ENCODE data around the gene TRIM72.
"Not testable (repeated sequence)": the region's sequence is repeated elsewhere in the genome, so short reads cannot be mapped to it uniquely, and the experiment has no call there.

TRIM72 gene

DNA sequence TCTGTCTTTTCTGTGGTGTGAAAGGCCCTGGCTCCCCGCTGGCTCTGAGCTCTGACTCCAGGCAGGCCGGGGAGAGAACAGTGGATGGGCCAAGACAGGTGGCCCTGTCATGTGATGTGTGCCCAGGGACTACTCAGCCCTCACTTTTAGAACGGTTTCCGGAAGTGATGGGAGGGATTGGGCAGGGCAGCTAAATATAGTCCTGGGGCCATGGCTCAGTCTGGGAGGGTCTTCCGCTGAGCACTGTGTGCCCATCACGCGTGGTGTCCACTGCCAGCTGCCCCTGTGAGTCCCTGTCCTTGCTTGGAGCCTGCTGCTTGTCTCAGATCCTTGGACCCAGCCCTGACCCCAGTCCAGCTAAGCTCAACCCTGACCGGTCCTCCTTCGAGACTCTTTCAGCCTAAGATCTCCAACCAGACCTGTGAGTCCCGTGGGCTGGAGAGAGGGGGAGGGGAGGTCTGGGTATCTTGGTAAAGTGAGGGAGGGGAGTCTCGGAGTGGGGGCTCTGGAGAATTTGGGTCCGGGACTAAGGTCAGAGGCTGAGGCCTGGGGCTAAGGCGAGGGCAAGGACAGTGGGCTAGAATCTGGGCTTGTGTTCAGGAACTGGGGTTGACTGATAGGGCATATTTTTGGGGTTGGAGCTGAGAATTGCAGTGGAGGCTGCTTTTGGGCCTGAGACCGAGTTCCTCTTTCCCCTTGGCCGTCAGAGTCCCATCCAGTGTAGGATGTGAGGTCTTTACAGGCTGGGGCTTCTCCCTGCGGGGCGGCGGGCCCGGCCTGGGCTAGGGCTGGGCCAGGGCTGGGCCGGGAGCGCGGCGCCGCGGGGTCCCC lies at the start of gene TRIM72:
TRIM72 (plus strand) TSS at position 243 of the 831 bp plus-strand sequence. CDS start 620 bp downstream, outside the sequence.
- Histone ChIP-seq H3F3A (ENCODE audit: low read depth) (no peaks in the 10 kb centered on the region), H2AFZ (ENCODE audit: low read length) (0 out of 2 replicates have a peak within 1 kb of the TSS, but pooled peaks have one; percentile 41), H3K27me3 (ENCODE audit: insufficient read depth, low read length, poor library complexity, severe bottlenecking) (no peaks in the 10 kb centered on the region), H3K9me3 (ENCODE audit: insufficient read depth, low read depth, low read length) (no peaks in the 10 kb centered on the region), H3K4me1 (ENCODE audit: insufficient read depth, low read length, poor library complexity, severe bottlenecking) (no peaks in the 10 kb centered on the region), H3K79me2 (ENCODE audit: insufficient read depth, low read length) (no peaks in the 10 kb centered on the region), H3K9ac (ENCODE audit: low read depth, low read length, poor library complexity, severe bottlenecking) (no peak within 1 kb of the TSS), H3K36me3 (ENCODE audit: insufficient read depth, low read length) (no peaks in the 10 kb centered on the region), H4K20me1 (ENCODE audit: insufficient read depth, low read length, poor library complexity, severe bottlenecking) (no peaks in the 10 kb centered on the region), H3K4me2 (ENCODE audit: low read depth, low read length, poor library complexity, severe bottlenecking) (no peak within 1 kb of the TSS), H3K4me3 (ENCODE audit: low read length, poor library complexity, severe bottlenecking) (no peak within 1 kb of the TSS), H3K9me2 (replicated peaks; ENCODE audit: low read depth, low read length) (no peaks in the 10 kb centered on the region)
- no peak for TF ChIP-seq EZH2phosphoT487 (IDR thresholded peaks at IDR 0.05; ENCODE audit: borderline replicate concordance)
- TF ChIP-seq, protein P1, sequence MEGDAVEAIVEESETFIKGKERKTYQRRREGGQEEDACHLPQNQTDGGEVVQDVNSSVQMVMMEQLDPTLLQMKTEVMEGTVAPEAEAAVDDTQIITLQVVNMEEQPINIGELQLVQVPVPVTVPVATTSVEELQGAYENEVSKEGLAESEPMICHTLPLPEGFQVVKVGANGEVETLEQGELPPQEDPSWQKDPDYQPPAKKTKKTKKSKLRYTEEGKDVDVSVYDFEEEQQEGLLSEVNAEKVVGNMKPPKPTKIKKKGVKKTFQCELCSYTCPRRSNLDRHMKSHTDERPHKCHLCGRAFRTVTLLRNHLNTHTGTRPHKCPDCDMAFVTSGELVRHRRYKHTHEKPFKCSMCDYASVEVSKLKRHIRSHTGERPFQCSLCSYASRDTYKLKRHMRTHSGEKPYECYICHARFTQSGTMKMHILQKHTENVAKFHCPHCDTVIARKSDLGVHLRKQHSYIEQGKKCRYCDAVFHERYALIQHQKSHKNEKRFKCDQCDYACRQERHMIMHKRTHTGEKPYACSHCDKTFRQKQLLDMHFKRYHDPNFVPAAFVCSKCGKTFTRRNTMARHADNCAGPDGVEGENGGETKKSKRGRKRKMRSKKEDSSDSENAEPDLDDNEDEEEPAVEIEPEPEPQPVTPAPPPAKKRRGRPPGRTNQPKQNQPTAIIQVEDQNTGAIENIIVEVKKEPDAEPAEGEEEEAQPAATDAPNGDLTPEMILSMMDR (conservative IDR thresholded peaks at IDR 0.05; ENCODE audit: low read length): no peak

GRCh38 chr16:31167315-31167714 lies 46.6 kb upstream of the TRIM72 start:
- Histone ChIP-seq H4K20me1 (ENCODE audit: insufficient read depth, low read length, poor library complexity, severe bottlenecking) (no peaks in the 10 kb centered on the region), H3K4me3 (ENCODE audit: low read length, poor library complexity, severe bottlenecking) (no peak overlapping the region), H3K27me3 (ENCODE audit: insufficient read depth, low read length, poor library complexity, severe bottlenecking) (no peaks in the 10 kb centered on the region), H3K79me2 (ENCODE audit: insufficient read depth, low read length) (no peaks in the 10 kb centered on the region), H3K9me2 (replicated peaks; ENCODE audit: low read depth, low read length) (no peaks in the 10 kb centered on the region), H3K4me2 (ENCODE audit: low read depth, low read length, poor library complexity, severe bottlenecking) (no peak overlapping the region), H3K9ac (ENCODE audit: low read depth, low read length, poor library complexity, severe bottlenecking) (no peak overlapping the region), H3K9me3 (ENCODE audit: insufficient read depth, low read depth, low read length) (no peaks in the 10 kb centered on the region), H3F3A (ENCODE audit: low read depth) (no peaks in the 10 kb centered on the region), H2AFZ (ENCODE audit: low read length) (no peak overlapping the region), H3K4me1 (ENCODE audit: insufficient read depth, low read length, poor library complexity, severe bottlenecking) (peaks cover 3% of the 10 kb centered on the region), H3K36me3 (ENCODE audit: insufficient read depth, low read length) (no peaks in the 10 kb centered on the region)
- TF ChIP-seq, protein P1 (conservative IDR thresholded peaks at IDR 0.05; ENCODE audit: low read length): no peak
- no peak for TF ChIP-seq EZH2phosphoT487 (IDR thresholded peaks at IDR 0.05; ENCODE audit: borderline replicate concordance)

DNA sequence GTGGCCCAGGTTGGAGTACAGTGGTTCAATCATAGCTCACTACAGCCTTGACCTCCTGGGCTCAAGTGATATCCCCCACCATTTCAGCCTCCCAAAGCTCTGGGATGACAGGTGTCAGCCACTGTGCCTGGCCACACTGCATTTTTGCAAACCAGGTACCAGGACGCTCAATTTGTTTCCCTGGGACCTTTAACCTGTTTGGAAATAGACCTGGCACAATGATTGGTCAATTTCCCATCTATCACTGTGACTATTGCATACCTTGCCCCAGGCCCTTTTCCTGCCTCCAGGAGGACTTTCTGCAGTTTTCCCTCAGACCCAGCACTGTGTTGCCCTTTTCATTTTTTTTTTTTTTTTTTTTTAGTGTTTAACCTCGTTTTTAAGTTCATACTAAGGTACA lies 45.1 kb upstream of the TRIM72 start:
- Histone ChIP-seq H3K27me3 (ENCODE audit: insufficient read depth, low read length, poor library complexity, severe bottlenecking) (no peaks in the 10 kb centered on the region), H3K79me2 (ENCODE audit: insufficient read depth, low read length) (no peaks in the 10 kb centered on the region), H3K4me3 (ENCODE audit: low read length, poor library complexity, severe bottlenecking) (no peak overlapping the region), H3K9ac (ENCODE audit: low read depth, low read length, poor library complexity, severe bottlenecking) (no peak overlapping the region), H3K9me2 (replicated peaks; ENCODE audit: low read depth, low read length) (no peaks in the 10 kb centered on the region), H3K4me1 (ENCODE audit: insufficient read depth, low read length, poor library complexity, severe bottlenecking) (peaks cover 3% of the 10 kb centered on the region), H3K4me2 (ENCODE audit: low read depth, low read length, poor library complexity, severe bottlenecking) (no peak overlapping the region), H3K9me3 (ENCODE audit: insufficient read depth, low read depth, low read length) (no peaks in the 10 kb centered on the region), H4K20me1 (ENCODE audit: insufficient read depth, low read length, poor library complexity, severe bottlenecking) (no peaks in the 10 kb centered on the region), H3K36me3 (ENCODE audit: insufficient read depth, low read length) (no peaks in the 10 kb centered on the region), H3F3A (ENCODE audit: low read depth) (no peaks in the 10 kb centered on the region), H2AFZ (ENCODE audit: low read length) (no peak overlapping the region)
- TF ChIP-seq EZH2phosphoT487 (IDR thresholded peaks at IDR 0.05; ENCODE audit: borderline replicate concordance): no peak
- TF ChIP-seq, protein P1 (conservative IDR thresholded peaks at IDR 0.05; ENCODE audit: low read length): no peak

- not testable (repeated sequence) for H3K9me3 ChIP-seq (ENCODE audit: insufficient read depth, low read depth, low read length); H3K4me2 ChIP-seq (ENCODE audit: low read depth, low read length, poor library complexity, severe bottlenecking); H3K9ac ChIP-seq (ENCODE audit: low read depth, low read length, poor library complexity, severe bottlenecking); H3K79me2 ChIP-seq (ENCODE audit: insufficient read depth, low read length); H3K4me3 ChIP-seq (ENCODE audit: low read length, poor library complexity, severe bottlenecking); H3K9me2 ChIP-seq (replicated peaks; ENCODE audit: low read depth, low read length); H3K36me3 ChIP-seq (ENCODE audit: insufficient read depth, low read length); H3F3A ChIP-seq (ENCODE audit: low read depth); H3K4me1 ChIP-seq (ENCODE audit: insufficient read depth, low read length, poor library complexity, severe bottlenecking); H3K27me3 ChIP-seq (ENCODE audit: insufficient read depth, low read length, poor library complexity, severe bottlenecking); H4K20me1 ChIP-seq (ENCODE audit: insufficient read depth, low read length, poor library complexity, severe bottlenecking)
- H2AFZ ChIP-seq (ENCODE audit: low read length): 0 out of 2 replicates have a peak overlapping the region, but pooled peaks have one; percentile 49
These were observed 43.9 kb upstream of the TRIM72 start for GRCh38 chr16:31170048-31170447.
